Loucy (cell line): ENCODE measurements around the gene BCL11B.

Experiments
- H2AFZ ChIP-seq: fragments of 200-600 bp; sonication (generic); 2 replicates; pipeline ENCODE4 v1.6.0; 2016; ENCODE audit warnings: antibody characterized with exemption, mild to moderate bottlenecking, low read length, moderate library complexity
- H3F3A ChIP-seq: fragments of 200-600 bp; 2 replicates; pipeline ENCODE4 v1.6.0; 2016; ENCODE audit warnings: antibody characterized with exemption, low read depth, mild to moderate bottlenecking
- H3K27me3 ChIP-seq: fragments of 200-600 bp; sonication (generic); 2 replicates; pipeline ENCODE4 v1.6.1; 2014; ENCODE audit warnings: low read length, mild to moderate bottlenecking; ENCODE audit not compliant: insufficient read depth, poor library complexity, severe bottlenecking
- H3K36me3 ChIP-seq: fragments of 200-600 bp; sonication (generic); 2 replicates; pipeline ENCODE4 v1.6.1; 2016; ENCODE audit warnings: low read length; ENCODE audit not compliant: insufficient read depth
- H3K4me1 ChIP-seq: fragments of 200-600 bp; sonication (generic); 2 replicates; pipeline ENCODE4 v1.5.1; 2014; ENCODE audit warnings: low read length, mild to moderate bottlenecking; ENCODE audit not compliant: insufficient read depth, poor library complexity, severe bottlenecking
- H3K4me2 ChIP-seq: fragments of 200-600 bp; sonication (generic); 2 replicates; pipeline ENCODE4 v1.6.0; 2014; ENCODE audit warnings: antibody characterized with exemption, low read length, low read depth, mild to moderate bottlenecking; ENCODE audit not compliant: poor library complexity, severe bottlenecking
- H3K4me3 ChIP-seq: fragments of 200-600 bp; sonication (generic); 2 replicates; pipeline ENCODE4 v1.5.1; 2014; ENCODE audit warnings: low read length, mild to moderate bottlenecking, mixed read lengths; ENCODE audit not compliant: poor library complexity, severe bottlenecking
- H3K79me2 ChIP-seq: fragments of 200-600 bp; sonication (generic); 2 replicates; pipeline ENCODE4 v1.6.1; 2014; ENCODE audit warnings: low read length; ENCODE audit not compliant: insufficient read depth
- H3K9ac ChIP-seq: fragments of 200-600 bp; sonication (generic); 2 replicates; pipeline ENCODE4 v1.6.0; 2014; ENCODE audit warnings: mild to moderate bottlenecking, low read depth, low read length, moderate library complexity; ENCODE audit not compliant: poor library complexity, severe bottlenecking
- H3K9me2 ChIP-seq: fragments of 200-600 bp; sonication (generic); replicated peaks from 2 replicates; pipeline ENCODE4 v1.6.1; 2016; ENCODE audit warnings: low read depth, low read length, mixed read lengths
- H3K9me3 ChIP-seq: fragments of 200-600 bp; sonication (generic); 2 replicates; pipeline ENCODE4 v1.6.1; 2014; ENCODE audit warnings: mild to moderate bottlenecking, antibody characterized with exemption, low read length, low read depth; ENCODE audit not compliant: insufficient read depth
- H4K20me1 ChIP-seq: fragments of 200-600 bp; sonication (generic); 2 replicates; pipeline ENCODE4 v1.6.0; 2014; ENCODE audit warnings: antibody characterized with exemption, low read length, mild to moderate bottlenecking; ENCODE audit not compliant: insufficient read depth, poor library complexity, severe bottlenecking
- EZH2phosphoT487 ChIP-seq: fragments of 200-600 bp; IDR thresholded peaks from 2 replicates; pipeline ENCODE4 v1.6.1; 2018; ENCODE audit warnings: antibody characterized with exemption, mild to moderate bottlenecking, moderate library complexity, borderline replicate concordance
- TF ChIP-seq, protein P1 (sequence below): fragments of 200-600 bp; sonication (generic); conservative IDR thresholded peaks from 2 replicates; pipeline ENCODE4 v1.5.1; 2014; ENCODE audit warnings: mild to moderate bottlenecking, antibody characterized with exemption, low read length

BCL11B gene

DNA sequence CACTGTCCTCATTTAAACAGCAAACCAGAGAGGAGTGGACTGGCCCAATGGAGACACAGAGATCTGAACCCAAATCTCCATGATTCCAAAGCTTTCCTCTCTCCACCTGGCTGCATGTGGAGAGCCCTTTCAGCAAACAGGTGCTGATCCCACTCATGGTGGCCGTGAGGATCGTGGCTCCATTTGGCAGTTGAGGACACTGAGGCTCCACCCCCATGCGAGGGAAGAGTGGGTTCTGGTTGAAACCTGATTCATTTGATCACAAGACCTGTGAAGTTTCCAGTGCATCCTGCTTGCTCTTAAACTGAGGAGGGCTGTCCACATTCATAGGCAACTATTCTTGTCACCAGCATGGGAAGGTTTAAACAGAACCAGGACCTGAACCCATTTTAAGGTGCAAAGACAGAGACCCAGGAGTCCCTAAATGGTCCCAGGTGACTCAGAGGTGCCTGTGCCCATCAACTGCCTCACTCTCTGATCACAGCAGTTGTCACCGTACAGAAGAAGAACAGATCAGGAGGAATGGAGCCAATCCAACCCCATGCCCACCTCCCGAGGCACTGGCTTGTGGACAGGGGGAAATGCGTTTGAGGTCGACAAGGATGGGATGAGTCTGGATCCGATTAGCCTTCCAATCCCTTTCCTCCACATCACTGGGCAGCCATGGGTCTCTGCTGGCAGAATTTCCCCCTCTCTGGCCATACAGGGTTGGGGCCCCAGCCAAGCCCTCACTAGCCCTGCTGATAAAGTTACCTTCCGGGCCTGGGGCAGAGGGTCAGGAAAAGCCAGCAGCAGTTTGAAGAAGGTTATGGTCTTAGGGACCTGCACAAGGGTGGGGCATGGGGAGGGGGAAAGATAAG is 45.5 kb upstream of the BCL11B start:
- Histone ChIP-seq H3K4me1 (no peaks in the 10 kb centered on the region), H4K20me1 (no peaks in the 10 kb centered on the region), H2AFZ (no peak overlapping the region), H3K4me3 (no peak overlapping the region), H3F3A (no peaks in the 10 kb centered on the region), H3K4me2 (no peak overlapping the region), H3K9ac (no peak overlapping the region), H3K79me2 (no peaks in the 10 kb centered on the region), H3K27me3 (no peaks in the 10 kb centered on the region), H3K9me3 (no peaks in the 10 kb centered on the region), H3K36me3 (no peaks in the 10 kb centered on the region), H3K9me2 (no peaks in the 10 kb centered on the region)
- no peak for TF ChIP-seq EZH2phosphoT487
- TF ChIP-seq, protein P1, sequence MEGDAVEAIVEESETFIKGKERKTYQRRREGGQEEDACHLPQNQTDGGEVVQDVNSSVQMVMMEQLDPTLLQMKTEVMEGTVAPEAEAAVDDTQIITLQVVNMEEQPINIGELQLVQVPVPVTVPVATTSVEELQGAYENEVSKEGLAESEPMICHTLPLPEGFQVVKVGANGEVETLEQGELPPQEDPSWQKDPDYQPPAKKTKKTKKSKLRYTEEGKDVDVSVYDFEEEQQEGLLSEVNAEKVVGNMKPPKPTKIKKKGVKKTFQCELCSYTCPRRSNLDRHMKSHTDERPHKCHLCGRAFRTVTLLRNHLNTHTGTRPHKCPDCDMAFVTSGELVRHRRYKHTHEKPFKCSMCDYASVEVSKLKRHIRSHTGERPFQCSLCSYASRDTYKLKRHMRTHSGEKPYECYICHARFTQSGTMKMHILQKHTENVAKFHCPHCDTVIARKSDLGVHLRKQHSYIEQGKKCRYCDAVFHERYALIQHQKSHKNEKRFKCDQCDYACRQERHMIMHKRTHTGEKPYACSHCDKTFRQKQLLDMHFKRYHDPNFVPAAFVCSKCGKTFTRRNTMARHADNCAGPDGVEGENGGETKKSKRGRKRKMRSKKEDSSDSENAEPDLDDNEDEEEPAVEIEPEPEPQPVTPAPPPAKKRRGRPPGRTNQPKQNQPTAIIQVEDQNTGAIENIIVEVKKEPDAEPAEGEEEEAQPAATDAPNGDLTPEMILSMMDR, result no peak

DNA sequence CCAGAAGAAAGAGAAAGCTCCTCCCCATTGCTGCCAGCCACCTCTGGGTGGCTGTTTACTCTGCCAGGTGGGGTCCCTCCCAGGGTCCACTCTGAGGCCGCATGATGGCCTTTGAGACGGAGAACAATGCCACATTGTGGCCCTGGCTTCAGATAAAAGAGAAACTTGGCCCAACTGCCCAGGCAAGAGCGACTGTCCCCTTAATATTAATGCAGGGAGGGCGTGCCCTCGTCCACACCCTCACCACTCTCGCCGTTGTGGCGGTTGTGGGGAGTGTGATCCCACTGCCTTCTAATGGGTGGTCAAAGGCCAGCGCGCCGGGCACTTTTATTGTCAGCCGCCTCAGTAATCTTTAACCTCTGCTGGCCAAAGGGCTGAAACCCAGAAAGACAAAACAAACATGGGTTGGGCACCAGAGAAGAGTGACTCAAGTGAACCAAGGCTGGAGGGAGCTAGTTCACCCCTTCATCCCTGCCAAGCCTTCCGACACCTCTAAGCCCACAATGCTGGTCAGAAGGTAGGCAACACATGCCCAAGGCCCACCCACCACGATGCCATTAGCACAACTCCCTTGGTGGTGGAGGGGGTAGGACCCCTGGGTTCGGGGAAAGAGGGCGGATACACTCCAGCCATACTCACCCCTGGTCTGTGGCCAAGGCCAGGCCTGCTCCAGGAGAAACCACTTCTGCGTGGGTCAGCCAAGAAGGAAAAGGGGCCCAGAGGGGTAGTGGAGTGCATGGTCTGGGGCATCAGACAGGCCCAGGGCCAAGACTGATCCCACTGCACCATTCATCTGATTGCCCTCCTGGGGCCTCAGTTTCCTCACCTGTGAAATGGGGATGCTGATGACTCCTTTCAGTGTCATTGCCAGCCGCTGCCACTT is 44.5 kb upstream of the BCL11B start:
- Histone ChIP-seq H3K27me3 (no peaks in the 10 kb centered on the region), H4K20me1 (no peaks in the 10 kb centered on the region), H3K9ac (no peak overlapping the region), H3K36me3 (no peaks in the 10 kb centered on the region), H3K9me2 (no peaks in the 10 kb centered on the region), H3F3A (no peaks in the 10 kb centered on the region), H3K4me3 (no peak overlapping the region), H3K4me2 (no peak overlapping the region), H2AFZ (no peak overlapping the region), H3K9me3 (no peaks in the 10 kb centered on the region), H3K79me2 (no peaks in the 10 kb centered on the region), H3K4me1 (no peaks in the 10 kb centered on the region)
- TF ChIP-seq, protein P1, result no peak
- no peak for TF ChIP-seq EZH2phosphoT487

DNA sequence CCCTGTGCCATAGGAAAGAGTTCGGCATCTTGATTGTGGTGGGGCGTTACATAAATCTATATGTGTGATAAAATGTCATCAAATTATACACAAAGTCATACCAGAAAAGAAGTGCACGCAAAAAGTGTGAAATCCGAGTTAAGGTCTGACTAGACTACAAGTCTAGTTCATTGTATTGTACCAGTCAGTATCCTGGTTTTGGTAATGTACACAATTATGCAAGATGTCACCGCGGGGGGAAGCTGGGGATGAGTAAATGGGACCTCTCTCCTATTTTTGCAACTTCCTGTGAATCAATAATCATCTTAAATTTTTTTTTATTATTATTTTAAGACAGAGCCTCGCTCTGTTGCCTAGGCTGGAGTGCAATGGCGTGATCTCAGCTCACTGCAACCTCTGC is 43.2 kb upstream of the BCL11B start:
- H4K20me1 ChIP-seq, result no peaks in the 10 kb centered on the region
- H3K4me2 ChIP-seq, result no peak overlapping the region
- H3K36me3 ChIP-seq, result no peaks in the 10 kb centered on the region
- no peak for TF ChIP-seq EZH2phosphoT487
- TF ChIP-seq, protein P1, result no peak
- no peaks in the 10 kb centered on the region for H3K4me1 ChIP-seq
- no peak overlapping the region for H3K4me3 ChIP-seq
- no peak overlapping the region for H3K9ac ChIP-seq
- H2AFZ ChIP-seq, result no peak overlapping the region
- H3K79me2 ChIP-seq, result no peaks in the 10 kb centered on the region
- no peaks in the 10 kb centered on the region for H3K9me3 ChIP-seq
- H3K27me3 ChIP-seq, result no peaks in the 10 kb centered on the region
- H3F3A ChIP-seq, result no peaks in the 10 kb centered on the region
- H3K9me2 ChIP-seq, result no peaks in the 10 kb centered on the region
